Mucosa of descending colon (tissue), 3 donors: ENCODE measurements around the gene ERBIN. TPM values are rescaled to one million over a fixed set of nuclear protein-coding genes. Genes with fewer than 3 reads are reported as not detected.

Experiments
- ATAC-seq: fragments of 200-7000 bp; cut with Tn5 transposase; one replicate; pipeline ENCODE4 v1.9.1; 2020; ENCODE audit warnings: mild to moderate bottlenecking, moderate library complexity
- DNase-seq, 3 donors: peaks; one replicate each; pipeline ENCODE4 v3.0.0-alpha.2; 2020
- H3K36me3 ChIP-seq: fragments of 200-600 bp; one replicate; pipeline ENCODE4 v1.8.0; 2021; ENCODE audit warnings: low read depth, mild to moderate bottlenecking
- H3K4me1 ChIP-seq: fragments of 200-600 bp; one replicate; pipeline ENCODE4 v1.8.0; 2021; ENCODE audit warnings: low read depth, mild to moderate bottlenecking
- H3K4me3 ChIP-seq: fragments of 200-600 bp; one replicate; pipeline ENCODE4 v1.8.0; 2021; ENCODE audit warnings: mild to moderate bottlenecking
- H3K9me3 ChIP-seq: fragments of 200-600 bp; one replicate; pipeline ENCODE4 v1.8.0; 2021; ENCODE audit warnings: mild to moderate bottlenecking
- intact Hi-C, 2 donors: fragments of 100-400 bp; cut with DNase I in 1 of 2; cut with micrococcal nuclease in 1 of 2; formaldehyde crosslinking; loops; one replicate each; pipeline versions ENCODE4 v1.11.0 to v1.11.1; 2022; cut with DNase I, micrococcal nuclease
- total RNA-seq, 3 donors: library from RNA; stranded (reverse); fragmentation: NEBNext Ultra II Directional in 2 of 3; extraction: Animal tissue kit (Norgen Biotek cat#: 25700) in 2 of 3; gene quantifications; one replicate each; pipeline versions ENCODE4 v1.2.1 to v1.2.4, GENCODE V29; 2021 to 2023
- TF ChIP-seq, protein P1 (sequence below): fragments of 200-600 bp; IDR thresholded peaks from one replicate; pipeline ENCODE4 v1.8.0; 2022; ENCODE audit warnings: antibody characterized with exemption, mild to moderate bottlenecking
- donor health status: DM: no; HTN: no; CAD: no; lungs with moderate emphysema.
- donor health status: DM: no; HTN: no; CAD: no.
- donor health status: DM: no; HTN: yes; CAD: no.

ERBIN gene
- total RNA-seq, 3 donors from 2014 or later: 123 to 157 (median 129) TPM

DNA sequence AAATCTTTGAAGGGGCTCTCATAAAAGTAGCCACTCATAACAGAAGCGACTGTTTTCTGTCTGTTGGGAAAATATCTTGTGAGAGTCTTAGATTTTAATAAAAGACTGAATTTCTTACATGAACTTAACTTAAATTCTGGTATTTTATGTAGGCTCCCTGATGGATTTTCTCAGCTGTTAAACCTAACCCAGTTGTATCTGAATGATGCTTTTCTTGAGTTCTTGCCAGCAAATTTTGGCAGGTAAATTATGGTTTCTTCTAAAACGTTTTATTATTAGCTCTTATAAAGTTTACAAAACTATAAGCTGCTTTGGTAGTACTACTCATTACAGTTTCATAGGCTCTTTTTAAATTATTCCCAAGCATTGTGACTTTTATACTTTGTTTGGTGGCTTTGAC, 87.0 kb downstream of the ERBIN start:
- TF ChIP-seq, protein P1, sequence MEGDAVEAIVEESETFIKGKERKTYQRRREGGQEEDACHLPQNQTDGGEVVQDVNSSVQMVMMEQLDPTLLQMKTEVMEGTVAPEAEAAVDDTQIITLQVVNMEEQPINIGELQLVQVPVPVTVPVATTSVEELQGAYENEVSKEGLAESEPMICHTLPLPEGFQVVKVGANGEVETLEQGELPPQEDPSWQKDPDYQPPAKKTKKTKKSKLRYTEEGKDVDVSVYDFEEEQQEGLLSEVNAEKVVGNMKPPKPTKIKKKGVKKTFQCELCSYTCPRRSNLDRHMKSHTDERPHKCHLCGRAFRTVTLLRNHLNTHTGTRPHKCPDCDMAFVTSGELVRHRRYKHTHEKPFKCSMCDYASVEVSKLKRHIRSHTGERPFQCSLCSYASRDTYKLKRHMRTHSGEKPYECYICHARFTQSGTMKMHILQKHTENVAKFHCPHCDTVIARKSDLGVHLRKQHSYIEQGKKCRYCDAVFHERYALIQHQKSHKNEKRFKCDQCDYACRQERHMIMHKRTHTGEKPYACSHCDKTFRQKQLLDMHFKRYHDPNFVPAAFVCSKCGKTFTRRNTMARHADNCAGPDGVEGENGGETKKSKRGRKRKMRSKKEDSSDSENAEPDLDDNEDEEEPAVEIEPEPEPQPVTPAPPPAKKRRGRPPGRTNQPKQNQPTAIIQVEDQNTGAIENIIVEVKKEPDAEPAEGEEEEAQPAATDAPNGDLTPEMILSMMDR: no peak
- H3K4me1 ChIP-seq: no peaks in the 10 kb centered on the region
- no peak overlapping the region for H3K4me3 ChIP-seq
- no peaks in the 10 kb centered on the region for H3K36me3 ChIP-seq
- DNase-seq (no peak), ATAC-seq (no peak)
- no peaks in the 10 kb centered on the region for H3K9me3 ChIP-seq
- intact Hi-C loops: no loop called here

DNA sequence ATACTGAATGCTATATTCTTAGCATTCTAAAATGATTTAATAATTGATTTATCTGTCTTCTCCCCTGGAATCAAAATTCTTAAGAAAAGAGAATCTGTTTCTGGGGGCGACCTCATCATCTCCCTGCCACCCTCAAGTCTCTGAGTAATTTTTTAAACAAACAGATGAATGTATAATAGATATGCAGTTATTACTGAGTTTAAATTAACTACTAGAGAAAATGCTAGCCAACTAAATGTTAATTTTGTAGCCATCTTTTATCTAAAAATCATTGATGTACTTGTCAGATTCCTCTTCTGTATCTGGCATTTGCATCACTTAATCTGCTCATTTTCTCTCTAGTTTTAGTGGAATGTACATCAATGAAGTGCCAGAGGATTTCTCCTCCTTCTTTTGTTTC, 87.5 kb downstream of the ERBIN start:
- Histone ChIP-seq H3K9me3 (no peaks in the 10 kb centered on the region), H3K4me1 (no peaks in the 10 kb centered on the region), H3K4me3 (no peak overlapping the region), H3K36me3 (no peaks in the 10 kb centered on the region)
- ATAC-seq (no peak), DNase-seq (no peak)
- intact Hi-C loops: no loop called here
- TF ChIP-seq, protein P1: no peak

DNA sequence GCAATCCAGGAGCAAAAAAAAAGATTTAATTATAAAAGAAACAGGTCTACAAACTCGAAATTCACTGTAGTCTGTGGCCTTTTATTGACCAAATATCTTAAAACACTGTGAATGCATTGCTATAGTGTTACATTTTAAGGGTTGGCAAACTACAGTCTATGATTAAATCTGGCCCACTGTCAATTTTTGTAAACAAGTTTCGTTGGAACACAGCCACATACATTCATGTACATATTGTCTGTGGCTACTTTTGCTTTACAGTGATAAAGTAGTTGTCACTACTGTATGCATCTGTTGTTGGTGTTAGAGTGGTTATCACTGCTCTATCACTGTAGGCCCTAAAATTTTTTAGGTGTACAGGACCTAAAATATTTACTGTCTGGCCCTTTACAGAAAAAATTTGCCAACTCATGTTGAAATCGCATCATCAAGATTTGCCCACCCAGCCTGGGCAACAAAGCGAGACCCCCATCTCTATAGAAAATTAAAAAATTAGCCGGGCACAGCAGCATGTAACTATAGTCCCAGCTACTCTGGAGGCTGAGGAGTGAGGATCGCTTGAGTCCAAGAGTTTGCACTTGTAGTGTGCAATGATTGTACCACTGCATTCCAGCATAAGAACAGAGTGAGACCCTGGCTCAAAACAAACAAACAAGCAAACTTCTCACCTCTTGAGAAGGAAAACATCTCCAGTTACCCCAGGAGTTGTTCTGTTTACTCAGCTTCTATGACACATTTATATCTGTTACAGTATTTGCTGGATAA, 89.0 kb downstream of the ERBIN start:
- H3K36me3 ChIP-seq: no peaks in the 10 kb centered on the region
- no peak overlapping the region for H3K4me3 ChIP-seq
- no peak for DNase-seq
- ATAC-seq: no peak
- intact Hi-C loops: no loop called here
- H3K4me1 ChIP-seq: no peaks in the 10 kb centered on the region
- TF ChIP-seq, protein P1: no peak
- no peaks in the 10 kb centered on the region for H3K9me3 ChIP-seq

DNA sequence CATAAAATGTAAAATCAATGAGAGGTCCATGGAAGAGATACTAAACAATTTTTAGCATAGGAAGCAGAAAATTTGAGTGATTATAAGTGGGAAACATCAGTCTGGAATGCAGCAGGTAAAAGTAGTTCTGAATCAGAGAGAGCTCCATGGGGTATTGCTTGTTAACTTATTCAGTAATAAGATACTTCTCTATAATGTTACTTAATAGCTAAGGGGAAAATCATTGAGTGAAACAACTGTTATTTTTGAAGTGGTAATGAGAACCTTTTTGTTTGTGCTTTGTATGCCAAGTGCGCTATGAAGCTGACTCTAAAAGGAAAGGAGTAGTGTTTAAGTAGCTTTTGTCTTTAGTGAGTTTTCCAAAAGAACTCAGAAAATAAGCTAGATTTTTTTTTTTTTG, 95.2 kb downstream of the ERBIN start:
- intact Hi-C loops: no loop called here
- Histone ChIP-seq H3K4me3 (no peak overlapping the region), H3K4me1 (no peaks in the 10 kb centered on the region), H3K9me3 (no peaks in the 10 kb centered on the region), H3K36me3 (no peaks in the 10 kb centered on the region)
- ATAC-seq: no peak
- DNase-seq: no peak
- TF ChIP-seq, protein P1: no peak

DNA sequence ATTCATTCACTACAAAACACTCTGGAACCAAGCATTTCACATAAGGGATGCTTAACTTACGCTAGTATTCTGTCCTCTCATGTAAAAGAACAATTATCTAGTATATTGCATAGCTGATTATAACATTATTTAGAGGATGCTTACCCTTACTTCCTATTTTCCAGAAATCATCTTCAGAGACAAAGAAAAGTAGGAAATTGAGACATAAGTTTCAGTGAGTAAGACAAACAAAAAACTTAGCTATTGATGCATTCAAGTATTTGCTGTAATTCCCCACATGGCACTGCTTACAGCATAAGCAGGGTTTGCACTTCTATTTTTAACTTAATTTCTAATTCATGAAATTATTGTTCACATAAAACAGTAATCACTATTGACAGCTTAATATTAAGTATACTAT, 112.9 kb downstream of the ERBIN start:
- ATAC-seq (no peak), DNase-seq (no peak)
- TF ChIP-seq, protein P1: no peak
- intact Hi-C loops: no loop called here
- H3K4me3 ChIP-seq: no peak overlapping the region
- H3K4me1 ChIP-seq: no peaks in the 10 kb centered on the region
- H3K9me3 ChIP-seq: no peaks in the 10 kb centered on the region
- H3K36me3 ChIP-seq: no peaks in the 10 kb centered on the region
